ENCODE data around the gene LPIN3. TPM values are rescaled to one million over a fixed set of nuclear protein-coding genes. Genes with fewer than 3 reads are reported as not detected.
A peak's percentile ranks its signal among the peaks of the same experiment; 100 is the strongest.

Gene LPIN3
- total and polyA plus RNA-seq, 12 donors: 11.1 to 45.5 (median 18.2) TPM

DNA sequence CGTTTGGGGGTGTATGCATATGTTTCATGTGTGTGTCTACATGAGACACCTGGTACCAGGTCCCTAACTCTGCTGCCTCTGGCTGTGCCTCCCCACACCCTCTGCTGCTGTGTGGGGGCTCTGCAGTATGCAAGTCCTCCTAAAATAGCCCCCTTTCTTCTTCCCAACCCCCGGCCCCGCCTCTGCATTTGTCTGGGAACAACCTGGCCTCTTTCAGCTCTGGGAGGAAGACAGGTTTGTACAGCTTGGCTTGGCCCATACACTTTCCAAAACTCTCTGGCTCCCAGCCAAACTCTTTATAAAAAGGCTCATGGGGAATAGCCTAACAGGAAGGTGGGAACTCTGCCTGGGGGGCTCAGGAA is 53.1 kb downstream of the LPIN3 start:
- Histone ChIP-seq H3K4me3 (no peak overlapping the region), H3K27me3 (no peaks in the 10 kb centered on the region), H3K27ac (peak overlapping the region in 9 of 10 donors; percentile 31 to 81 (median 58)), H3K36me3 (no peaks in the 10 kb centered on the region), H3K9me3 (no peaks in the 10 kb centered on the region), H3K4me1 (peaks cover 7 to 63% (median 32%) of the 10 kb centered on the region in 9 donors)
- 58 to 74% methylated on average over 3 of the region's 3 CpGs for WGBS, 2 donors
- ATAC-seq: peak in 5 of 8 donors; percentile 0 to 39 (median 8)
- peak in 1 of 2 donors; percentile 32 for DNase-seq
- intact Hi-C loops (cut with DNase I): loop anchor here in 1 of 10 donors (5.0 kb wide), 1 partner anchor 46 kb away; no protein-coding TSS in a partner anchor
- TF ChIP-seq, protein P1, sequence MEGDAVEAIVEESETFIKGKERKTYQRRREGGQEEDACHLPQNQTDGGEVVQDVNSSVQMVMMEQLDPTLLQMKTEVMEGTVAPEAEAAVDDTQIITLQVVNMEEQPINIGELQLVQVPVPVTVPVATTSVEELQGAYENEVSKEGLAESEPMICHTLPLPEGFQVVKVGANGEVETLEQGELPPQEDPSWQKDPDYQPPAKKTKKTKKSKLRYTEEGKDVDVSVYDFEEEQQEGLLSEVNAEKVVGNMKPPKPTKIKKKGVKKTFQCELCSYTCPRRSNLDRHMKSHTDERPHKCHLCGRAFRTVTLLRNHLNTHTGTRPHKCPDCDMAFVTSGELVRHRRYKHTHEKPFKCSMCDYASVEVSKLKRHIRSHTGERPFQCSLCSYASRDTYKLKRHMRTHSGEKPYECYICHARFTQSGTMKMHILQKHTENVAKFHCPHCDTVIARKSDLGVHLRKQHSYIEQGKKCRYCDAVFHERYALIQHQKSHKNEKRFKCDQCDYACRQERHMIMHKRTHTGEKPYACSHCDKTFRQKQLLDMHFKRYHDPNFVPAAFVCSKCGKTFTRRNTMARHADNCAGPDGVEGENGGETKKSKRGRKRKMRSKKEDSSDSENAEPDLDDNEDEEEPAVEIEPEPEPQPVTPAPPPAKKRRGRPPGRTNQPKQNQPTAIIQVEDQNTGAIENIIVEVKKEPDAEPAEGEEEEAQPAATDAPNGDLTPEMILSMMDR (IDR thresholded peaks at IDR 0.05): no peak

GRCh38 chr20:41394081-41394480 is 53.5 kb downstream of the LPIN3 start:
- Histone ChIP-seq H3K36me3 (no peaks in the 10 kb centered on the region), H3K27ac (peak overlapping the region in 8 of 10 donors; percentile 24 to 81 (median 52)), H3K27me3 (no peaks in the 10 kb centered on the region), H3K9me3 (no peaks in the 10 kb centered on the region), H3K4me3 (no peak overlapping the region), H3K4me1 (peaks cover 7 to 67% (median 32%) of the 10 kb centered on the region in 9 donors)
- WGBS, 2 donors: 84 to 90% methylated on average over 2 of the region's 2 CpGs
- TF ChIP-seq, protein P1 (IDR thresholded peaks at IDR 0.05): no peak
- no peak for ATAC-seq
- intact Hi-C loops (cut with DNase I): loop anchor here in 1 of 10 donors (5.0 kb wide), 1 partner anchor 47 kb away; no protein-coding TSS in a partner anchor
- DNase-seq: no peak

DNA sequence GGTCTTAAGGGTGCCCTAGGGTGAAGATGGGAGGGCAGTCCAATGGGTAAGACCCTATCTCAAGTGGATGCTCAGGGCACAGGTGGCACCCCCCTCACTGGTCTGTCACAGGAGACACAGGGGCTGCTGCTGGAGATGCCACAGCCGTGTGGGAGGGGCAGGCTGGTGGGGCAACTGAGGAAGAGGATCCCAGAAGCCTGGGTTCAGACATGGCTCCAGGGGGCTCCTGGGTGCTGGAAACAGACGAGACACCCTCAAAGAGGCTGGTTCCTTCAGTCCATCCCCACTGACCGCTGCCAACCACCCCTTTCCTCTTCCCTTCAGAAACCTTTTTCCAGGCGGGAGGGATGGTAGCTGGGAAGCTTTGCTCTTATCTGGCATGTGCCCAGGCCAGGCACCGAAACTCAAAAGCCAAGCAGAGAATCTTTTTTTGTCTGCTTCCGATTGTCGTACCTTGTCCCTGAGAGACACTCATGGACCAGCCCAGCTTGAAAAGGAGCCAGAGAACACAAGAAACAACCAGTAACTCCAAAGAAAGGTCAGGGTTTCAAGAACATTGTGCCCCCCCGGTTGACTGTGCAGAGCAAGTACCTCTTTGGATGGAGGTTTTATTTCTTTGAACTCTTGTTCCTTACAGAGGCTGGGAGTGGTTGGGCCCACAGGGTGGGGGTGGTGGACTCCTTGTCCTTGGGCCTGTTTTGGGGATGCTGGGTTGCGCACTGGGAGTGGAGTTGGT is 54.5 kb downstream of the LPIN3 start:
- Histone ChIP-seq H3K27me3 (no peaks in the 10 kb centered on the region), H3K4me3 (no peak overlapping the region), H3K9me3 (no peaks in the 10 kb centered on the region), H3K27ac (peak overlapping the region in 7 of 10 donors; percentile 24 to 81 (median 74)), H3K4me1 (peaks cover 7 to 68% (median 32%) of the 10 kb centered on the region in 9 donors), H3K36me3 (no peaks in the 10 kb centered on the region)
- 63 to 67% methylated on average over 9 of the region's 9 CpGs for WGBS, 2 donors
- DNase-seq: peak in 1 of 2 donors; percentile 49
- ATAC-seq: peak in 3 of 8 donors; percentile 6 to 49 (median 35)
- intact Hi-C loops (cut with DNase I): loop anchor here in 2 of 10 donors (5.0 kb wide), 2 partner anchors 38 to 48 kb away; no protein-coding TSS in a partner anchor
- TF ChIP-seq, protein P1 (IDR thresholded peaks at IDR 0.05): no peak

GRCh38 chr20:41395667-41396664 is 55.3 kb downstream of the LPIN3 start:
- Histone ChIP-seq H3K9me3 (no peaks in the 10 kb centered on the region), H3K4me3 (no peak overlapping the region), H3K4me1 (peaks cover 7 to 68% (median 32%) of the 10 kb centered on the region in 9 donors), H3K36me3 (no peaks in the 10 kb centered on the region), H3K27ac (peak overlapping the region in 8 of 10 donors; percentile 17 to 81 (median 72)), H3K27me3 (no peaks in the 10 kb centered on the region)
- TF ChIP-seq, protein P1 (IDR thresholded peaks at IDR 0.05): no peak
- WGBS, 2 donors: 69 to 73% methylated on average over 18 of the region's 18 CpGs
- intact Hi-C loops (cut with DNase I): loop anchor here in 1 of 10 donors (5.0 kb wide), 1 partner anchor 39 kb away; no protein-coding TSS in a partner anchor
- ATAC-seq (peak in 6 of 8 donors; percentile 6 to 42 (median 28)), DNase-seq (peak in 1 of 2 donors; percentile 44)
